Measurements from ENCODE around the gene PROB1. TPM values are rescaled to one million over a fixed set of nuclear protein-coding genes. Genes with fewer than 3 reads are reported as not detected.

PROB1 gene
- total and polyA plus RNA-seq, 9 of the 15 experiments (the other 6 are each of a cell fraction or from before 2014, with no cell fraction given): 0.01 to 1.8 (median 0.47) TPM

DNA sequence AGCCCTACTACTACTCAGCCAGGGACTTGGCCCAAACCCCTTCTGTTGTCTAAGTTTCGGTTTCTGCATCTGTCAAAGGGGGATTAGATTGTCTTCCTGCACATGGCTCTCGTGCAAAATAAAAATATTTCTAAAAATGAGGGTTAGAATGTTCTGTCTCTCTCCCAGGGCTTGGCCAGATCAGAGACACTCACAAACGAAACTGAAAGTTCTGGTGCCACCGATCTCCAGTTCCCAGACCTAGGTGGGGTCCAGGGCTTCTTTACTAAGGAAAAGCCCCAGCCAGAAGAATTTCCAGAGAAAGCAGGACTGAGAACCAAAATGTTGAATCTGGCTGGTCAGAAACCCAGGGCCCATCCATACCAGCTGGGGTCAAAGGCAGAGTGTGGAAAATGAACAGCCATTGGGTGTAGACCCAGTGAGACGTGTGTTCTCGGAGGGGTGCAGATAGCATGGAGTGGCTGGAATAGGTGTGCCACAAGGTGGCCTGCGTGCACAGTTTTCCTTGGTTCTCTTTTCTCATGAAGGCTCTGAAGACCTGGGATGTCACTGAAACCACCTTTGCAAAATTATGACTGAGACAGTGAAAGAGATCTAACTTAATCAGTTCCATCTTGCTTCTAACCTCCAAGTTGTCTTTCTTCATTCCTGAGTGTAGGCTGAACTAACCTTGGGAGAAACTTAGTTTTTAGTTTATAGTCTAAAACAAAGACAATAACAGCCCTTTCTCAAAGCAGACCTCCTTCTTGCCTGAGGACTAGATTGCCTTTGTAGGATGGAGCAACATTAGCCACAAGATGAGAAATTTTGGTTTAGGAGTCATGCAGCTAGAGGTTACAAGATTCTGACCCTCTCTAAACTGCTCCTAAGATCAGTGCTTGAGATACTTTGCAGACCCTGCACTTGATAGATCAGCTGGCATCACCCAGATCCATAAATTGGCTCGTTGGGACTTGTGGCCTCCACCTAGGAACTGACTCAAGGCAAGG lies 9.5 kb downstream of the PROB1 start (continued):
- TF ChIP-seq MBD2 (IDR thresholded peaks at IDR 0.05; ENCODE audit: borderline replicate concordance, low read depth) (no peak), MTF1 (CRISPR knock-in tag; IDR thresholded peaks at IDR 0.05; ENCODE audit: borderline replicate concordance) (no peak), CBX3 (IDR thresholded peaks at IDR 0.05; ENCODE audit: borderline replicate concordance in 1 of 2, low read length in 2 of 2) (no peak), TRIM24 (IDR thresholded peaks at IDR 0.05) (no peak), ZSCAN29 (IDR thresholded peaks at IDR 0.05) (no peak), MYBL2 (IDR thresholded peaks at IDR 0.05; ENCODE audit: low read depth) (no peak), MYBL2 (CRISPR knock-in tag; IDR thresholded peaks at IDR 0.05; ENCODE audit: borderline replicate concordance) (no peak), ZEB2 (IDR thresholded peaks at IDR 0.05) (peak; percentile 61; the same call in 1 of the 2 replicates), ZBTB7A (IDR thresholded peaks at IDR 0.05; ENCODE audit: borderline replicate concordance, control insufficient read depth, low read depth, low read length) (no peak), DNMT1 (IDR thresholded peaks at IDR 0.05) (no peak), ZNF830 (CRISPR knock-in tag; IDR thresholded peaks at IDR 0.05) (no peak), CREM (IDR thresholded peaks at IDR 0.05; ENCODE audit: low read depth) (peak; percentile 34; the same call in 1 of the 2 replicates), NFIX (CRISPR knock-in tag; IDR thresholded peaks at IDR 0.05; ENCODE audit: low read depth) (no peak), CHD4 (IDR thresholded peaks at IDR 0.05; ENCODE audit: insufficient read depth, insufficient replicate concordance, low read depth, low read length, poor library complexity, severe bottlenecking) (no peak), CSDE1 (IDR thresholded peaks at IDR 0.05) (no peak), GABPB1 (CRISPR knock-in tag; IDR thresholded peaks at IDR 0.05) (no peak), MTA2 (IDR thresholded peaks at IDR 0.05; ENCODE audit: low read depth) (no peak)
- TF ChIP-seq, protein P1, sequence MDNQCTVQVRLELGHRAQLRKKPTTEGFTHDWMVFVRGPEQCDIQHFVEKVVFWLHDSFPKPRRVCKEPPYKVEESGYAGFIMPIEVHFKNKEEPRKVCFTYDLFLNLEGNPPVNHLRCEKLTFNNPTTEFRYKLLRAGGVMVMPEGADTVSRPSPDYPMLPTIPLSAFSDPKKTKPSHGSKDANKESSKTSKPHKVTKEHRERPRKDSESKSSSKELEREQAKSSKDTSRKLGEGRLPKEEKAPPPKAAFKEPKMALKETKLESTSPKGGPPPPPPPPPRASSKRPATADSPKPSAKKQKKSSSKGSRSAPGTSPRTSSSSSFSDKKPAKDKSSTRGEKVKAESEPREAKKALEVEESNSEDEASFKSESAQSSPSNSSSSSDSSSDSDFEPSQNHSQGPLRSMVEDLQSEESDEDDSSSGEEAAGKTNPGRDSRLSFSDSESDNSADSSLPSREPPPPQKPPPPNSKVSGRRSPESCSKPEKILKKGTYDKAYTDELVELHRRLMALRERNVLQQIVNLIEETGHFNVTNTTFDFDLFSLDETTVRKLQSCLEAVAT (IDR thresholded peaks at IDR 0.05): peak in 1 of 2 experiments; percentile 98; a peak in 3 of 4 replicates
- TF ChIP-seq, protein P2, sequence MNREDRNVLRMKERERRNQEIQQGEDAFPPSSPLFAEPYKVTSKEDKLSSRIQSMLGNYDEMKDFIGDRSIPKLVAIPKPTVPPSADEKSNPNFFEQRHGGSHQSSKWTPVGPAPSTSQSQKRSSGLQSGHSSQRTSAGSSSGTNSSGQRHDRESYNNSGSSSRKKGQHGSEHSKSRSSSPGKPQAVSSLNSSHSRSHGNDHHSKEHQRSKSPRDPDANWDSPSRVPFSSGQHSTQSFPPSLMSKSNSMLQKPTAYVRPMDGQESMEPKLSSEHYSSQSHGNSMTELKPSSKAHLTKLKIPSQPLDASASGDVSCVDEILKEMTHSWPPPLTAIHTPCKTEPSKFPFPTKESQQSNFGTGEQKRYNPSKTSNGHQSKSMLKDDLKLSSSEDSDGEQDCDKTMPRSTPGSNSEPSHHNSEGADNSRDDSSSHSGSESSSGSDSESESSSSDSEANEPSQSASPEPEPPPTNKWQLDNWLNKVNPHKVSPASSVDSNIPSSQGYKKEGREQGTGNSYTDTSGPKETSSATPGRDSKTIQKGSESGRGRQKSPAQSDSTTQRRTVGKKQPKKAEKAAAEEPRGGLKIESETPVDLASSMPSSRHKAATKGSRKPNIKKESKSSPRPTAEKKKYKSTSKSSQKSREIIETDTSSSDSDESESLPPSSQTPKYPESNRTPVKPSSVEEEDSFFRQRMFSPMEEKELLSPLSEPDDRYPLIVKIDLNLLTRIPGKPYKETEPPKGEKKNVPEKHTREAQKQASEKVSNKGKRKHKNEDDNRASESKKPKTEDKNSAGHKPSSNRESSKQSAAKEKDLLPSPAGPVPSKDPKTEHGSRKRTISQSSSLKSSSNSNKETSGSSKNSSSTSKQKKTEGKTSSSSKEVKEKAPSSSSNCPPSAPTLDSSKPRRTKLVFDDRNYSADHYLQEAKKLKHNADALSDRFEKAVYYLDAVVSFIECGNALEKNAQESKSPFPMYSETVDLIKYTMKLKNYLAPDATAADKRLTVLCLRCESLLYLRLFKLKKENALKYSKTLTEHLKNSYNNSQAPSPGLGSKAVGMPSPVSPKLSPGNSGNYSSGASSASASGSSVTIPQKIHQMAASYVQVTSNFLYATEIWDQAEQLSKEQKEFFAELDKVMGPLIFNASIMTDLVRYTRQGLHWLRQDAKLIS (CRISPR knock-in tag; IDR thresholded peaks at IDR 0.05): no peak
- TF ChIP-seq, protein P3, sequence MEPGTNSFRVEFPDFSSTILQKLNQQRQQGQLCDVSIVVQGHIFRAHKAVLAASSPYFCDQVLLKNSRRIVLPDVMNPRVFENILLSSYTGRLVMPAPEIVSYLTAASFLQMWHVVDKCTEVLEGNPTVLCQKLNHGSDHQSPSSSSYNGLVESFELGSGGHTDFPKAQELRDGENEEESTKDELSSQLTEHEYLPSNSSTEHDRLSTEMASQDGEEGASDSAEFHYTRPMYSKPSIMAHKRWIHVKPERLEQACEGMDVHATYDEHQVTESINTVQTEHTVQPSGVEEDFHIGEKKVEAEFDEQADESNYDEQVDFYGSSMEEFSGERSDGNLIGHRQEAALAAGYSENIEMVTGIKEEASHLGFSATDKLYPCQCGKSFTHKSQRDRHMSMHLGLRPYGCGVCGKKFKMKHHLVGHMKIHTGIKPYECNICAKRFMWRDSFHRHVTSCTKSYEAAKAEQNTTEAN (CRISPR knock-in tag; IDR thresholded peaks at IDR 0.05): no peak
